AG09319 (cell line): ENCODE results near the gene SLC6A13.

Experiments
- DNase-seq: peaks from one replicate; pipeline ENCODE4 v3.0.0-alpha.2; 2010; ENCODE audit warnings: low read depth; ENCODE audit errors: extremely low read depth
- TF ChIP-seq, protein P1 (sequence below): IDR thresholded peaks from 2 replicates; pipeline ENCODE4 v1.5.1; 2011; ENCODE audit warnings: low read depth, mild to moderate bottlenecking, inconsistent platforms, low read length, moderate library complexity

SLC6A13 gene

DNA sequence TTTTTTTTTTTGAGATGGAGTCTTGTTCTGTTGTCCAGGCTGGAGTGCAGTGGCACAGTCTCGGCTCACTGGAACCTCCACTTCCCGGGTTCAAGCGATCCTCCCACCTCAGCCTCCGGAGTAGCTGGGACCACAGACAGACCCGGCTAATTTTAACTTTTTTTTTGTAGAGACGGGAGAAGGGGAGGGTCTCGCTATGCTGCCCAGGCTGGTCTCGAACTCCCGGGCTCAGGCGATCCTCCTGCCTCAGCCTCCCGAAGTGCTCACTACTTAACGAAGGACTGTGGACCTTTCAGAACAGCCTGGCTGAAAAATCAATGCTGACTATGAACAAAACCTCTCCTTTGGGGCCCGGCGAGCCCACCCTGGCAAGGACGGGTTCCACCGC, 59.6 kb downstream of the SLC6A13 start:
- TF ChIP-seq, protein P1, sequence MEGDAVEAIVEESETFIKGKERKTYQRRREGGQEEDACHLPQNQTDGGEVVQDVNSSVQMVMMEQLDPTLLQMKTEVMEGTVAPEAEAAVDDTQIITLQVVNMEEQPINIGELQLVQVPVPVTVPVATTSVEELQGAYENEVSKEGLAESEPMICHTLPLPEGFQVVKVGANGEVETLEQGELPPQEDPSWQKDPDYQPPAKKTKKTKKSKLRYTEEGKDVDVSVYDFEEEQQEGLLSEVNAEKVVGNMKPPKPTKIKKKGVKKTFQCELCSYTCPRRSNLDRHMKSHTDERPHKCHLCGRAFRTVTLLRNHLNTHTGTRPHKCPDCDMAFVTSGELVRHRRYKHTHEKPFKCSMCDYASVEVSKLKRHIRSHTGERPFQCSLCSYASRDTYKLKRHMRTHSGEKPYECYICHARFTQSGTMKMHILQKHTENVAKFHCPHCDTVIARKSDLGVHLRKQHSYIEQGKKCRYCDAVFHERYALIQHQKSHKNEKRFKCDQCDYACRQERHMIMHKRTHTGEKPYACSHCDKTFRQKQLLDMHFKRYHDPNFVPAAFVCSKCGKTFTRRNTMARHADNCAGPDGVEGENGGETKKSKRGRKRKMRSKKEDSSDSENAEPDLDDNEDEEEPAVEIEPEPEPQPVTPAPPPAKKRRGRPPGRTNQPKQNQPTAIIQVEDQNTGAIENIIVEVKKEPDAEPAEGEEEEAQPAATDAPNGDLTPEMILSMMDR, result no peak
- no peak for DNase-seq

DNA sequence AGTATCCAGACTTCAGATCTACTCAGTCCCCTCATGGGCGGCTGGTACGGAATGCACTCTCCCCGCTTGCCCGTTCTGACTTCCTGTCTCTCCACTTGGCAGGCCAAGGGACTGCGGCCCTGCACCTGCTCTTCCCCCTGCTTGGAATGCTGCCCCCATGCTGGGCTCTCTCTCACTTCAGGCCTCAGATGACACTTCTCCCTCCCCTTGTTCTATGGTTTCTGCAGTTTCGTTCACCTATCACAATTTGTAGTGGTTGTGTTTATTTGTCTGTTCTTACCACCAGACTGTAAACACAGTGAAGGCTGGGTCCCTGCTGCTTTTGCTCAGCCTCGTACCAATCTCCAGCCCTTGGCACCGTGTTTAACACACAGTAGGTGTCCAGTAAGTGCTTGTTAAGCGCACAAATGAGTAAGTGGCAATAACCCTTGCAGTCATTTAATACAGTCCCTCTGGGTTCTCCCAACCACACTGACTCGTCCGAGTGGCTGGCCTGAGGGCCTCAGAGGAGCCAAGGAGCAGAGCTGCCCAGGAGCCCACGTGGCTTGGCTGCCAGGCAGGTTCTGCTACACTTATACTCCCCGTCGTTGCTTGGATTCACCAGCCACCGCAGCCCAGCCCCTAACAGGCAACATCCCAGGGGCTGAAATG, 60.4 kb downstream of the SLC6A13 start:
- TF ChIP-seq, protein P1, result no peak
- DNase-seq, result no peak

DNA sequence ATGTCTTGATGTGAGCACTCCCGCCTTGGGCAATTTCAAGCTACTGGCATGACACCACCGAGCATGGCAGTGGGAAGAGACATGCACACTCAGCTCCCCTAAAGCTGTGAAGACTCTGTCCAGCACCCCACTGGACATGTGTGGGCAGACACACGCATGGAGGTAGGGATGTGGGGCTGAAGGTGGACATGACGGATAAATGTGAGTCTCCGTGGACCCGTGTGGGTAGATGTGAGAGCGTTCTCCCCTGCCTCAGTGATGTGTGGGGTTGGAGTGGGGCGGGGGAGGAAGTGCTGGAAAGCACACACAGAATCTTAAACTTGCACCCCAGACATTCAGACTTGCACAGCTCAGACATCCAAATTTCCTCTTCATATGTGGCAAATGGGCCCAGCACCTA, 61.3 kb downstream of the SLC6A13 start:
- no peak for DNase-seq
- TF ChIP-seq, protein P1, result no peak

DNA sequence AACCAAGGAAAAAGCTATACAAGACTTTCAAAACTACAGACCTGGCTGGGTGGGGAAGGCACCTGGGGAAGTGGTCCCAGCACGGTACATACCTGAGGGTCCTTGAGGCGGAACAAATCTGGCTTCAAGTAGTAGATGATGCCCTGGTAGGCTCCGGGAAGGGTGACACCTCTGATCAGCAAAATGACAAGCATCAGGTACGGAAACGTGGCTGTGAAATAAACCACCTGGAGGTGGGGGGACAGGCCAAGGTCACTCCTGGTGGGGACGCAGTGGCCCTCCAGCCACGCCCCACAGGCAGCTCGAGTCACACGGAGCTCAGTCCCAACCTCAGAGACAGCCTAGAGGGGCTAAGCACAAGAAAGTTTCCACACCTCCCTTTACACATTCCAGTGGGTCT, 63.9 kb downstream of the SLC6A13 start:
- TF ChIP-seq, protein P1, result no peak
- DNase-seq, result no peak

DNA sequence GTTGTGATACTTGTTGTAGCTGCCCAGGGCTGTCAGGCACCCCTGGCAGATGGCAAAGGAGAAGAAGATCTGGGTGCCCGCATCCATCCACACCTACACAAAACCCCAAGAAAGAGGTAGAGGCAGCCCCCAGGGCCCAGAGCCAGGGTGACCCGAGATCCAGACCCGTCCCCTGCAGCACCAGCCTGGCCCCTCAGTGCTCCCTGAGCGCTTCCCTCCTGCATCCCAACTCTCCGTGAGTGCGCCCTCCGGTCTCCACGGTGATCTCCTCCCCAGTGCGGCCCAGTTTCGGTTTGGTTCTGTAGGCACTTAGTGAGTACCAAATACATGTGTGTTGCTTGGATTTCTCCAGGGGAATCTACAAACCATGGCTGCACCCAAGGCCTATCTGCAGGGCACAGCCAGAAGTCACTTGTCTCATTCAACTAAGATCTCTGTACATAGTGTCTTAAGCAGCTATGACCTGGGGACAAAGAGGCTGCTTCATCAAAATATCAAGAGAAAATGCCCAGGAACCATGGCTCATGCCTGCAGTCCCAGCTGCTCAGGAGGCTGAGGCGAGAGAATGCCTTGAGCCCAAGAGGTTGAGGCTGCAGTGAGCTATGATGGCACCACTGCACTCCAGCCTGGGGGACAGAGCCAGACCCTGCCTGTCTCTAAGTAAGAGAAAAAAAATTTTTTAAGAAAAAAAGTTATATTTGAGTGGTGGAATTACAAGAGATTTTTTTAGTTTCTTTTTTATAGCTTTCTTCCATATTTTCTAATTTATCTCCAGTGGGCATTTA, 64.5 kb downstream of the SLC6A13 start:
- TF ChIP-seq, protein P1, result no peak
- no peak for DNase-seq

DNA sequence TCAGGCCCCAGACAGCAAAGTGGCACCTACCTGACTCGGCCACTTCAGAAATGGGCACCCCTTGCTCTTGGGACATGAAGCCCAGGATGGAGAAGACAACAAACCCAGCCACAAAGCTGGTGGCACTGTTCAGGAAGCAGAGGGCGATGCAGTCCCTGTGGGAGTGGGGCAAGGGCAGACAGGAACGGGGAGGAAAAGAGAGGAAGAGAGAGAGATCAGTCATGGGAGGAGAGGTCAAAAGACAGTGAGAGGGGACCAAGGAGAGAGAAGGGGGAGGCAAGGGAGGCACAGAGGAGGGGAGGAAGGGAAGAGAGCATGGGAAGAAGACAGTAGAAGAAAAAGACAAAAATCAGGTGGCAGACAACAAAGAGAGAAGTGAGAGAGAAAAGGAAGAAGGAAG, 65.3 kb downstream of the SLC6A13 start:
- no peak for DNase-seq
- TF ChIP-seq, protein P1, result no peak

DNA sequence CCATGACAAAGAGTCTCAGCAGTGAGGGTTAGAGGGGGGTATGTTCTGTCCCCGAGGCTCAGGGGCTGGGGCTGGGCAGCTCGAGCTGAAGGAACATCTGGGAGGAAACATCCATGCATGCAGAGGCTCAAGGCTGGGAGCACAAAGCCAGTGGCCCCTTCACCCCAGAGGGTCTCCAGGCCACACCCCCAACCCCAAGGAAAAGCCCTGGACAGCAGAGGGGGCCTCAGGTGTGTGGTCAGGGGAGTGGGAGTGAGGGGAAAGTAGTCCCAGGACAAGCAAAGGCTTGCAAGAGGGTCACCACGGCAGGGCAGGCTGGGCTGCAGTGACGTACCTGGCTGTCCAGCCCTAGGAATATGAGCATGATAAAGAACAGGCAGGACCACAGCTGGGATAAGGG, 66.2 kb downstream of the SLC6A13 start:
- no peak for DNase-seq
- TF ChIP-seq, protein P1, result no peak
